CD8-positive, alpha-beta memory T cell (primary cell): ENCODE data around the gene AKAIN1. TPM values are rescaled to one million over a fixed set of nuclear protein-coding genes. Genes with fewer than 3 reads are reported as not detected.
A peak's percentile ranks its signal among the peaks of the same experiment; 100 is the strongest.

Experiments
- CTCF ChIA-PET: fragments of 350-600 bp; sonication (Branson Sonifier 250); formaldehyde crosslinking; loops from one replicate; lab custom pipeline; 2021; ENCODE audit warnings: antibody characterized with exemption; lab: Charles Lee
- POLR2A ChIA-PET: fragments of 350-600 bp; sonication (Branson Sonifier 250); formaldehyde crosslinking; loops from one replicate; lab custom pipeline; 2021; ENCODE audit warnings: antibody characterized with exemption; lab: Charles Lee
- DNase-seq, 5 donors: peaks; one replicate each; pipeline versions ENCODE4 v3.0.0 to v3.0.0-alpha.2; 2020 to 2022; ENCODE audit warnings: mixed read lengths in 1 of 5
- H3K27ac ChIP-seq: one replicate; pipeline ENCODE4 v1.7.0; 2013; ENCODE audit warnings: low read depth, mild to moderate bottlenecking, low read length, moderate library complexity
- H3K27me3 ChIP-seq: 2 replicates; pipeline ENCODE4 v1.7.0; 2013; ENCODE audit warnings: low read length, mild to moderate bottlenecking; ENCODE audit not compliant: insufficient read depth, poor library complexity, severe bottlenecking
- H3K36me3 ChIP-seq: 2 replicates; pipeline ENCODE4 v1.7.0; 2013; ENCODE audit warnings: mild to moderate bottlenecking, low read length, moderate library complexity; ENCODE audit not compliant: insufficient read depth
- H3K4me1 ChIP-seq: 2 replicates; pipeline ENCODE4 v1.7.0; 2013; ENCODE audit warnings: mild to moderate bottlenecking, low read length, moderate library complexity; ENCODE audit not compliant: insufficient read depth
- H3K4me3 ChIP-seq: 2 replicates; pipeline ENCODE4 v1.7.0; 2013; ENCODE audit warnings: mild to moderate bottlenecking, low read length
- H3K9me3 ChIP-seq: 2 replicates; pipeline ENCODE4 v1.7.0; 2013; ENCODE audit warnings: mild to moderate bottlenecking, low read length
- H3K27ac Mint-ChIP-seq, 8 donors: one replicate each; pipeline ENCODE4 v1.8.0; 2020 to 2021; ENCODE audit warnings: mixed read lengths in 8 of 8, mild to moderate bottlenecking in 6 of 8, inconsistent platforms in 3 of 8, moderate library complexity in 3 of 8
- H3K27me3 Mint-ChIP-seq, 2 donors: one replicate each; pipeline ENCODE4 v1.8.0; 2020 to 2021; ENCODE audit warnings: mixed read lengths in 2 of 2, mild to moderate bottlenecking in 1 of 2, moderate library complexity in 1 of 2
- H3K36me3 Mint-ChIP-seq, 3 donors: one replicate each; pipeline ENCODE4 v1.8.0; 2020 to 2021; ENCODE audit warnings: mixed read lengths in 3 of 3, inconsistent platforms in 1 of 3, mild to moderate bottlenecking in 1 of 3
- H3K4me1 Mint-ChIP-seq, 3 donors: one replicate each; pipeline ENCODE4 v1.8.0; 2020 to 2021; ENCODE audit warnings: mixed read lengths in 3 of 3, inconsistent platforms in 1 of 3, mild to moderate bottlenecking in 1 of 3
- H3K4me3 Mint-ChIP-seq, 7 donors: one replicate each; pipeline ENCODE4 v1.8.0; 2020 to 2021; ENCODE audit warnings: mixed read lengths in 7 of 7, mild to moderate bottlenecking in 6 of 7, moderate library complexity in 4 of 7, inconsistent platforms in 2 of 7
- H3K9me3 Mint-ChIP-seq, 5 donors: one replicate each; pipeline ENCODE4 v1.8.0; 2020 to 2022; ENCODE audit warnings: mixed read lengths in 5 of 5, mild to moderate bottlenecking in 3 of 5, moderate library complexity in 2 of 5, inconsistent platforms in 1 of 5
- polyA plus RNA-seq: library from polyadenylated mRNA; unstranded; fragments of 300-500 nt; fragmentation: Illumina TruSeq; gene quantifications from one replicate; pipeline ENCODE4 v1.2.3, GENCODE V29; 2021
- total RNA-seq, 2 experiments: library from RNA; stranded (reverse); gene quantifications; one replicate each; pipeline ENCODE4 v1.2.3, GENCODE V29; 2021

The AKAIN1 gene
- total and polyA plus RNA-seq, 3 experiments from 2014 or later: not detected

- peaks cover 1 to 23% of the 10 kb centered on the region in 2 donors for H3K27me3 Mint-ChIP-seq
- no peak overlapping the region for H3K4me3 ChIP-seq
- H3K9me3 ChIP-seq: no peaks in the 10 kb centered on the region
- no peak for DNase-seq
- H3K27ac Mint-ChIP-seq: no peak overlapping the region
- no peaks in the 10 kb centered on the region for H3K27me3 ChIP-seq
- POLR2A ChIA-PET: no interaction called here
- no peaks in the 10 kb centered on the region for H3K4me1 ChIP-seq
- no peak overlapping the region for H3K27ac ChIP-seq
- H3K4me3 Mint-ChIP-seq: no peak overlapping the region
- H3K9me3 Mint-ChIP-seq: no peaks in the 10 kb centered on the region
- H3K36me3 ChIP-seq: no peaks in the 10 kb centered on the region
- no peaks in the 10 kb centered on the region for H3K4me1 Mint-ChIP-seq
- H3K36me3 Mint-ChIP-seq: no peaks in the 10 kb centered on the region
- CTCF ChIA-PET: no interaction called here
Measured at GRCh38 chr18:5178519-5178918, 18.5 kb downstream of the AKAIN1 start.

- Histone ChIP-seq H3K4me3 (no peak overlapping the region), H3K36me3 (no peaks in the 10 kb centered on the region), H3K9me3 (no peaks in the 10 kb centered on the region), H3K4me1 (no peaks in the 10 kb centered on the region), H3K27me3 (no peaks in the 10 kb centered on the region), H3K27ac (no peak overlapping the region)
- Mint-ChIP-seq H3K4me1 (no peaks in the 10 kb centered on the region), H3K27ac (no peak overlapping the region), H3K27me3 (peaks cover 1 to 13% of the 10 kb centered on the region in 2 donors), H3K36me3 (peaks cover 0 to 10% (median 0%) of the 10 kb centered on the region in 3 donors), H3K4me3 (no peak overlapping the region), H3K9me3 (peaks cover 0 to 6% (median 0%) of the 10 kb centered on the region in 5 donors)
- POLR2A ChIA-PET: no interaction called here
- no peak for DNase-seq
- CTCF ChIA-PET: no interaction called here
Measured at GRCh38 chr18:5175378-5175777, 21.7 kb downstream of the AKAIN1 start.

- no peaks in the 10 kb centered on the region for H3K36me3 ChIP-seq
- H3K27me3 Mint-ChIP-seq: peaks cover 0 to 5% of the 10 kb centered on the region in 2 donors
- H3K27ac ChIP-seq: no peak overlapping the region
- no peak overlapping the region for H3K27ac Mint-ChIP-seq
- peaks cover 0 to 6% (median 0%) of the 10 kb centered on the region in 5 donors for H3K9me3 Mint-ChIP-seq
- ChIA-PET CTCF (interaction anchor here (1.4 kb wide), 1 partner anchor 9 kb away, joined by 3 read pairs; no protein-coding TSS in a partner anchor), POLR2A (no interaction called here)
- no peaks in the 10 kb centered on the region for H3K4me1 Mint-ChIP-seq
- H3K4me1 ChIP-seq: peaks cover 2% of the 10 kb centered on the region
- H3K9me3 ChIP-seq: no peaks in the 10 kb centered on the region
- H3K4me3 ChIP-seq: no peak overlapping the region
- no peaks in the 10 kb centered on the region for H3K27me3 ChIP-seq
- DNase-seq: no peak
- H3K36me3 Mint-ChIP-seq: peaks cover 0 to 10% (median 0%) of the 10 kb centered on the region in 3 donors
- no peak overlapping the region for H3K4me3 Mint-ChIP-seq
Measured at GRCh38 chr18:5173646-5174045, 23.4 kb downstream of the AKAIN1 start.

GRCh38 chr18:5173236-5173635 lies 23.8 kb downstream of the AKAIN1 start:
- peaks cover 0 to 6% (median 0%) of the 10 kb centered on the region in 5 donors for H3K9me3 Mint-ChIP-seq
- ChIA-PET POLR2A (no interaction called here), CTCF (interaction anchor here (1.4 kb wide), 1 partner anchor 9 kb away, joined by 3 read pairs; no protein-coding TSS in a partner anchor)
- Histone ChIP-seq H3K36me3 (no peaks in the 10 kb centered on the region), H3K27me3 (no peaks in the 10 kb centered on the region), H3K9me3 (no peaks in the 10 kb centered on the region), H3K4me3 (no peak overlapping the region), H3K4me1 (peaks cover 6% of the 10 kb centered on the region), H3K27ac (no peak overlapping the region)
- DNase-seq: no peak
- peaks cover 0 to 10% (median 0%) of the 10 kb centered on the region in 3 donors for H3K36me3 Mint-ChIP-seq
- no peak overlapping the region for H3K4me3 Mint-ChIP-seq
- H3K27me3 Mint-ChIP-seq: peaks cover 0 to 5% of the 10 kb centered on the region in 2 donors
- H3K4me1 Mint-ChIP-seq: peaks cover 2 to 3% (median 3%) of the 10 kb centered on the region in 3 donors
- no peak overlapping the region for H3K27ac Mint-ChIP-seq

- H3K27ac ChIP-seq: no peak overlapping the region
- H3K4me3 ChIP-seq: no peak overlapping the region
- peaks cover 0 to 6% (median 0%) of the 10 kb centered on the region in 5 donors for H3K9me3 Mint-ChIP-seq
- ChIA-PET CTCF (no interaction called here), POLR2A (no interaction called here)
- peaks cover 28% of the 10 kb centered on the region for H3K4me1 ChIP-seq
- H3K9me3 ChIP-seq: no peaks in the 10 kb centered on the region
- H3K27me3 Mint-ChIP-seq: peaks cover 0 to 5% of the 10 kb centered on the region in 2 donors
- H3K4me3 Mint-ChIP-seq: peak overlapping the region in 2 of 7 donors; percentile 11 to 17
- peaks cover 10 to 18% (median 14%) of the 10 kb centered on the region in 3 donors for H3K4me1 Mint-ChIP-seq
- peak in 1 of 5 donors; percentile 29 for DNase-seq
- peaks cover 0 to 10% (median 0%) of the 10 kb centered on the region in 3 donors for H3K36me3 Mint-ChIP-seq
- H3K27ac Mint-ChIP-seq: peak overlapping the region in 2 of 8 donors; percentile 28 to 44
- no peaks in the 10 kb centered on the region for H3K27me3 ChIP-seq
- H3K36me3 ChIP-seq: no peaks in the 10 kb centered on the region
Measured at GRCh38 chr18:5167831-5168230, 29.2 kb downstream of the AKAIN1 start.

- Mint-ChIP-seq H3K36me3 (peaks cover 0 to 8% (median 0%) of the 10 kb centered on the region in 3 donors), H3K27ac (no peak overlapping the region), H3K4me3 (no peak overlapping the region), H3K27me3 (peaks cover 0 to 3% of the 10 kb centered on the region in 2 donors), H3K4me1 (peaks cover 10 to 18% (median 14%) of the 10 kb centered on the region in 3 donors), H3K9me3 (peaks cover 0 to 4% (median 0%) of the 10 kb centered on the region in 5 donors)
- CTCF ChIA-PET: no interaction called here
- POLR2A ChIA-PET: no interaction called here
- no peak overlapping the region for H3K27ac ChIP-seq
- H3K9me3 ChIP-seq: no peaks in the 10 kb centered on the region
- no peak overlapping the region for H3K4me3 ChIP-seq
- H3K4me1 ChIP-seq: peaks cover 28% of the 10 kb centered on the region
- DNase-seq: no peak
- H3K36me3 ChIP-seq: no peaks in the 10 kb centered on the region
- no peaks in the 10 kb centered on the region for H3K27me3 ChIP-seq
Measured at GRCh38 chr18:5166606-5167280, 30.3 kb downstream of the AKAIN1 start.

- Histone ChIP-seq H3K36me3 (no peaks in the 10 kb centered on the region), H3K27me3 (no peaks in the 10 kb centered on the region), H3K4me3 (no peak overlapping the region), H3K27ac (no peak overlapping the region), H3K9me3 (no peaks in the 10 kb centered on the region), H3K4me1 (peaks cover 37% of the 10 kb centered on the region)
- peaks cover 10 to 18% (median 14%) of the 10 kb centered on the region in 3 donors for H3K4me1 Mint-ChIP-seq
- H3K27ac Mint-ChIP-seq: no peak overlapping the region
- no peak for DNase-seq
- CTCF ChIA-PET: no interaction called here
- H3K36me3 Mint-ChIP-seq: no peaks in the 10 kb centered on the region
- no peaks in the 10 kb centered on the region for H3K9me3 Mint-ChIP-seq
- H3K27me3 Mint-ChIP-seq: no peaks in the 10 kb centered on the region
- POLR2A ChIA-PET: no interaction called here
- H3K4me3 Mint-ChIP-seq: no peak overlapping the region
Measured at GRCh38 chr18:5164903-5165302, 32.2 kb downstream of the AKAIN1 start.

GRCh38 chr18:5162111-5162510 lies 34.9 kb downstream of the AKAIN1 start:
- no peaks in the 10 kb centered on the region for H3K27me3 ChIP-seq
- H3K27me3 Mint-ChIP-seq: no peaks in the 10 kb centered on the region
- H3K9me3 Mint-ChIP-seq: no peaks in the 10 kb centered on the region
- ChIA-PET CTCF (no interaction called here), POLR2A (no interaction called here)
- no peak overlapping the region for H3K4me3 ChIP-seq
- H3K4me1 Mint-ChIP-seq: peaks cover 10 to 21% (median 18%) of the 10 kb centered on the region in 3 donors
- H3K36me3 ChIP-seq: no peaks in the 10 kb centered on the region
- H3K36me3 Mint-ChIP-seq: peaks cover 0 to 1% (median 0%) of the 10 kb centered on the region in 3 donors
- H3K27ac Mint-ChIP-seq: no peak overlapping the region
- H3K27ac ChIP-seq: no peak overlapping the region
- no peak overlapping the region for H3K4me3 Mint-ChIP-seq
- H3K9me3 ChIP-seq: no peaks in the 10 kb centered on the region
- peaks cover 39% of the 10 kb centered on the region for H3K4me1 ChIP-seq
- DNase-seq: no peak
